ENCODE results near the gene QRFPR. TPM values are rescaled to one million over a fixed set of nuclear protein-coding genes. Genes with fewer than 3 reads are reported as not detected.
A peak's percentile ranks its signal among the peaks of the same experiment; 100 is the strongest.

QRFPR gene
- total and polyA plus RNA-seq, 2 of the 4 experiments (the other 2 are of a cell fraction): not detected

GRCh38 chr4:121358473-121358872 is 22.3 kb downstream of the QRFPR start:
- POLR2A ChIA-PET (ENCODE audit: unreplicated experiment): no interaction called here

More at GRCh38 chr4:121358473-121358872, 22.3 kb downstream of the QRFPR start:
- Histone ChIP-seq H4K8ac (ENCODE audit: low read depth in 2 of 2, low read length in 2 of 2) (no peak overlapping the region), H3K4ac (ENCODE audit: low read depth, low read length) (no peak overlapping the region), H4K91ac (ENCODE audit: insufficient read depth, low read depth, low read length) (no peak overlapping the region), H3K9me1 (ENCODE audit: insufficient read depth, low read length) (no peaks in the 10 kb centered on the region), H4K5ac (ENCODE audit: low read depth, low read length) (no peak overlapping the region), H2BK15ac (ENCODE audit: low read depth, low read length) (no peak overlapping the region), H3K18ac (ENCODE audit: low read depth, low read length) (no peak overlapping the region), H3K4me1 (ENCODE audit: control insufficient read depth, insufficient read depth, low read length) (no peaks in the 10 kb centered on the region), H3K27ac (ENCODE audit: insufficient read depth, low read length) (no peak overlapping the region), H3K23ac (ENCODE audit: low read depth, low read length) (no peak overlapping the region), H2BK20ac (ENCODE audit: low read depth, low read length) (no peak overlapping the region), H3K27me3 (ENCODE audit: control insufficient read depth, insufficient read depth, low read length) (no peaks in the 10 kb centered on the region), H3K4me2 (ENCODE audit: low read depth, low read length) (no peak overlapping the region), H3K9me3 (ENCODE audit: control insufficient read depth, insufficient read depth, low read length) (no peaks in the 10 kb centered on the region), H2AK9ac (replicated peaks; ENCODE audit: low read depth, low read length, poor library complexity) (no peak overlapping the region), H3K79me1 (ENCODE audit: low read depth in 1 of 2, low read length in 2 of 2) (no peaks in the 10 kb centered on the region), H3K4me3 (ENCODE audit: insufficient read depth, low read depth, low read length) (no peak overlapping the region), H3K36me3 (ENCODE audit: control insufficient read depth, insufficient read depth, low read length) (no peaks in the 10 kb centered on the region), H3K56ac (ENCODE audit: extremely low read depth, insufficient read depth, low read length) (no peak overlapping the region), H2AK5ac (ENCODE audit: low read depth, low read length) (no peak overlapping the region), H3K14ac (replicated peaks; ENCODE audit: low read depth, low read length) (no peak overlapping the region), H4K20me1 (ENCODE audit: insufficient read depth, low read length) (no peaks in the 10 kb centered on the region), H2BK120ac (ENCODE audit: low read depth, low read length) (no peak overlapping the region), H3K9ac (ENCODE audit: low read depth, low read length) (no peak overlapping the region), H2AFZ (replicated peaks; ENCODE audit: low read length, poor library complexity) (no peak overlapping the region), H2BK5ac (ENCODE audit: low read depth, low read length, poor library complexity, severe bottlenecking) (no peak overlapping the region)
- no peak for TF ChIP-seq RAD21 (IDR thresholded peaks at IDR 0.05; ENCODE audit: low read length)
- TF ChIP-seq MAFK (IDR thresholded peaks at IDR 0.05; ENCODE audit: low read depth, low read length): no peak
- peak; percentile 38; the same call in 1 of the 2 replicates for TF ChIP-seq CEBPB (IDR thresholded peaks at IDR 0.05; ENCODE audit: low read depth, low read length)
- TF ChIP-seq, protein P1, sequence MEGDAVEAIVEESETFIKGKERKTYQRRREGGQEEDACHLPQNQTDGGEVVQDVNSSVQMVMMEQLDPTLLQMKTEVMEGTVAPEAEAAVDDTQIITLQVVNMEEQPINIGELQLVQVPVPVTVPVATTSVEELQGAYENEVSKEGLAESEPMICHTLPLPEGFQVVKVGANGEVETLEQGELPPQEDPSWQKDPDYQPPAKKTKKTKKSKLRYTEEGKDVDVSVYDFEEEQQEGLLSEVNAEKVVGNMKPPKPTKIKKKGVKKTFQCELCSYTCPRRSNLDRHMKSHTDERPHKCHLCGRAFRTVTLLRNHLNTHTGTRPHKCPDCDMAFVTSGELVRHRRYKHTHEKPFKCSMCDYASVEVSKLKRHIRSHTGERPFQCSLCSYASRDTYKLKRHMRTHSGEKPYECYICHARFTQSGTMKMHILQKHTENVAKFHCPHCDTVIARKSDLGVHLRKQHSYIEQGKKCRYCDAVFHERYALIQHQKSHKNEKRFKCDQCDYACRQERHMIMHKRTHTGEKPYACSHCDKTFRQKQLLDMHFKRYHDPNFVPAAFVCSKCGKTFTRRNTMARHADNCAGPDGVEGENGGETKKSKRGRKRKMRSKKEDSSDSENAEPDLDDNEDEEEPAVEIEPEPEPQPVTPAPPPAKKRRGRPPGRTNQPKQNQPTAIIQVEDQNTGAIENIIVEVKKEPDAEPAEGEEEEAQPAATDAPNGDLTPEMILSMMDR (conservative IDR thresholded peaks at IDR 0.05; ENCODE audit: low read depth, low read length): no peak
- no peak for TF ChIP-seq MXI1 (IDR thresholded peaks at IDR 0.05; ENCODE audit: borderline replicate concordance, low read depth, low read length)
- in situ Hi-C loops (cut with MboI; ENCODE audit: low sequenced_read_pairs) (no loop called here), intact Hi-C loops (cut with micrococcal nuclease) (no loop called here), dilution Hi-C loops (cut with HindIII; ENCODE audit: low sequenced_read_pairs, unreplicated experiment) (no loop called here)
- CTCF ChIA-PET: no interaction called here
- BruUV-seq (replicated peaks): no TSS peak
- DNase-seq (peak; percentile 23), ATAC-seq (ENCODE audit: low read depth) (peak; percentile 56)

All from IMR-90 (cell line).